ENCODE results near the gene C11orf91. TPM values are rescaled to one million over a fixed set of nuclear protein-coding genes. Genes with fewer than 3 reads are reported as not detected.
"Not testable (repeated sequence)": the region's sequence is repeated elsewhere in the genome, so short reads cannot be mapped to it uniquely, and the experiment has no call there.

Gene C11orf91
- total and polyA plus RNA-seq, 2 donors (not counting 3 experiments of a cell fraction or from before 2014, with no cell fraction given): 0.94 to 2.1 TPM

- no peaks in the 10 kb centered on the region for H3K9me3 ChIP-seq (replicated peaks; ENCODE audit: control insufficient read depth, insufficient read depth, low read length)
- DNase-seq (ENCODE audit: low read depth, low spot score): no peak
- no peaks in the 10 kb centered on the region for H3K79me2 ChIP-seq (ENCODE audit: control insufficient read depth, insufficient read depth, low read length)
- H3K4me2 ChIP-seq (ENCODE audit: insufficient read depth, low read length): no peak overlapping the region
- FAIRE-seq: no peak
- H3K36me3 ChIP-seq (ENCODE audit: control insufficient read depth in 2 of 2, extremely low read depth in 1 of 2, insufficient read depth in 2 of 2, low read length in 2 of 2): no peaks in the 10 kb centered on the region
- no peaks in the 10 kb centered on the region for H3K27me3 ChIP-seq (ENCODE audit: control insufficient read depth in 2 of 2, insufficient read depth in 2 of 2, low read length in 2 of 2)
- no TSS peak for BruUV-seq (replicated peaks)
- no peak overlapping the region for H3K27ac ChIP-seq (ENCODE audit: insufficient read depth, low read depth, low read length)
- H4K20me1 ChIP-seq (replicated peaks; ENCODE audit: control insufficient read depth, extremely low read depth, insufficient read depth, low read length): no peaks in the 10 kb centered on the region
- no peaks in the 10 kb centered on the region for H3K4me1 ChIP-seq (ENCODE audit: control insufficient read depth, extremely low read depth, insufficient read depth, low read length)
- dilution Hi-C loops (cut with MboI; ENCODE audit: extremely low pct_ligation_motif_present, low sequenced_read_pairs): no loop called here
- H3K9ac ChIP-seq (replicated peaks; ENCODE audit: extremely low read depth, insufficient read depth, low read length): no peak overlapping the region
- intact Hi-C loops (cut with micrococcal nuclease): loop anchor here (1.0 to 10.0 kb wide), 2 partner anchors 139 to 718 kb away; no protein-coding TSS in a partner anchor
- CTCF ChIA-PET: interaction anchor here (0.8 to 12.5 kb wide), 5 partner anchors 60 to 517 kb away, joined by 3 to 107 read pairs (median 4); no protein-coding TSS in a partner anchor
- no peaks in the 10 kb centered on the region for H3K9me1 ChIP-seq (replicated peaks; ENCODE audit: control insufficient read depth, extremely low read depth, insufficient read depth, low read length)
- POLR2A ChIA-PET: no interaction called here
- TF ChIP-seq EZH2 (IDR thresholded peaks at IDR 0.05; ENCODE audit: borderline replicate concordance, low read depth, low read length, severe bottlenecking): no peak
- no peak overlapping the region for H3K4me3 ChIP-seq (replicated peaks in 1 of 3; ENCODE audit: insufficient read depth in 1 of 3, low read depth in 1 of 3, low read length in 3 of 3)
- H2AFZ ChIP-seq (ENCODE audit: low read depth, low read length): no peak overlapping the region
Observed at GRCh38 chr11:33682446-33682845, 18.2 kb downstream of the C11orf91 start.

GRCh38 chr11:33682019-33682418 lies 18.6 kb downstream of the C11orf91 start:
- no peaks in the 10 kb centered on the region for H3K9me1 ChIP-seq (replicated peaks; ENCODE audit: control insufficient read depth, extremely low read depth, insufficient read depth, low read length)
- no TSS peak for BruUV-seq (replicated peaks)
- H3K36me3 ChIP-seq (ENCODE audit: control insufficient read depth in 2 of 2, extremely low read depth in 1 of 2, insufficient read depth in 2 of 2, low read length in 2 of 2): no peaks in the 10 kb centered on the region
- no peaks in the 10 kb centered on the region for H3K27me3 ChIP-seq (ENCODE audit: control insufficient read depth in 2 of 2, insufficient read depth in 2 of 2, low read length in 2 of 2)
- H3K9me3 ChIP-seq (replicated peaks; ENCODE audit: control insufficient read depth, insufficient read depth, low read length): no peaks in the 10 kb centered on the region
- H3K79me2 ChIP-seq (ENCODE audit: control insufficient read depth, insufficient read depth, low read length): no peaks in the 10 kb centered on the region
- no peaks in the 10 kb centered on the region for H3K4me1 ChIP-seq (ENCODE audit: control insufficient read depth, extremely low read depth, insufficient read depth, low read length)
- ChIA-PET CTCF (interaction anchor here (0.8 to 12.5 kb wide), 5 partner anchors 61 to 516 kb away, joined by 3 to 107 read pairs (median 4); no protein-coding TSS in a partner anchor), POLR2A (no interaction called here)
- TF ChIP-seq POLR2AphosphoS5 (IDR thresholded peaks at IDR 0.05; ENCODE audit: insufficient read depth, low read depth, low read length) (no peak), CTCF (IDR thresholded peaks at IDR 0.05; ENCODE audit: extremely low read depth in 1 of 2, insufficient read depth in 1 of 2, low read depth in 1 of 2, low read length in 2 of 2) (no peak), POLR2A (IDR thresholded peaks at IDR 0.05; ENCODE audit: low read depth, low read length) (no peak), EZH2 (IDR thresholded peaks at IDR 0.05; ENCODE audit: borderline replicate concordance, low read depth, low read length, severe bottlenecking) (no peak), GATA2 (IDR thresholded peaks at IDR 0.05; ENCODE audit: insufficient read depth, insufficient read length, low read depth, low read length) (no peak), JUN (IDR thresholded peaks at IDR 0.05; ENCODE audit: borderline replicate concordance, insufficient read depth, insufficient read length, low read depth) (no peak), FOS (IDR thresholded peaks at IDR 0.05; ENCODE audit: borderline replicate concordance, insufficient read depth, low read length) (no peak), MYC (IDR thresholded peaks at IDR 0.05; ENCODE audit: low read depth, low read length) (no peak), MAX (IDR thresholded peaks at IDR 0.05; ENCODE audit: insufficient read depth, insufficient read length) (no peak)
- H3K9ac ChIP-seq (replicated peaks; ENCODE audit: extremely low read depth, insufficient read depth, low read length): no peak overlapping the region
- H4K20me1 ChIP-seq (replicated peaks; ENCODE audit: control insufficient read depth, extremely low read depth, insufficient read depth, low read length): no peaks in the 10 kb centered on the region
- H3K4me3 ChIP-seq (replicated peaks in 1 of 3; ENCODE audit: insufficient read depth in 1 of 3, low read depth in 1 of 3, low read length in 3 of 3): no peak overlapping the region
- H3K4me2 ChIP-seq (ENCODE audit: insufficient read depth, low read length): no peak overlapping the region
- dilution Hi-C loops (cut with MboI; ENCODE audit: extremely low pct_ligation_motif_present, low sequenced_read_pairs): no loop called here
- no peak overlapping the region for H3K27ac ChIP-seq (ENCODE audit: insufficient read depth, low read depth, low read length)
- intact Hi-C loops (cut with micrococcal nuclease): loop anchor here (1.0 to 10.0 kb wide), 2 partner anchors 139 to 717 kb away; no protein-coding TSS in a partner anchor
- FAIRE-seq (no peak), DNase-seq (ENCODE audit: low read depth, low spot score) (no peak)
- H2AFZ ChIP-seq (ENCODE audit: low read depth, low read length): no peak overlapping the region

GRCh38 chr11:33678616-33679015 lies 22.0 kb downstream of the C11orf91 start:
- intact Hi-C loops (cut with micrococcal nuclease); dilution Hi-C loops (cut with MboI; ENCODE audit: extremely low pct_ligation_motif_present, low sequenced_read_pairs); H3K4me1 ChIP-seq (ENCODE audit: control insufficient read depth, extremely low read depth, insufficient read depth, low read length); H3K9me3 ChIP-seq (replicated peaks; ENCODE audit: control insufficient read depth, insufficient read depth, low read length); FAIRE-seq; H3K27me3 ChIP-seq (ENCODE audit: control insufficient read depth in 2 of 2, insufficient read depth in 2 of 2, low read length in 2 of 2); POLR2A ChIA-PET; H3K36me3 ChIP-seq (ENCODE audit: control insufficient read depth in 2 of 2, extremely low read depth in 1 of 2, insufficient read depth in 2 of 2, low read length in 2 of 2); H3K4me3 ChIP-seq (replicated peaks in 1 of 3; ENCODE audit: insufficient read depth in 1 of 3, low read depth in 1 of 3, low read length in 3 of 3); H3K9me1 ChIP-seq (replicated peaks; ENCODE audit: control insufficient read depth, extremely low read depth, insufficient read depth, low read length); H3K9ac ChIP-seq (replicated peaks; ENCODE audit: extremely low read depth, insufficient read depth, low read length); H3K4me2 ChIP-seq (ENCODE audit: insufficient read depth, low read length); H2AFZ ChIP-seq (ENCODE audit: low read depth, low read length); H3K79me2 ChIP-seq (ENCODE audit: control insufficient read depth, insufficient read depth, low read length); DNase-seq (ENCODE audit: low read depth, low spot score); BruUV-seq (replicated peaks); H4K20me1 ChIP-seq (replicated peaks; ENCODE audit: control insufficient read depth, extremely low read depth, insufficient read depth, low read length); H3K27ac ChIP-seq (ENCODE audit: insufficient read depth, low read depth, low read length): not testable (repeated sequence)
- CTCF ChIA-PET: interaction anchor here (1.8 kb wide), 1 partner anchor 64 kb away, joined by 5 read pairs; no protein-coding TSS in a partner anchor

Measured in endothelial cell of umbilical vein (primary cell).